Measurements from ENCODE around the gene ZNRF3. TPM values are rescaled to one million over a fixed set of nuclear protein-coding genes. Genes with fewer than 3 reads are reported as not detected.

ZNRF3 gene
- polyA plus RNA-seq, 1 of the 3 experiments (the other 2 are of a cell fraction) = 4.2 TPM

GRCh38 chr22:28918550-28919271, 35.3 kb downstream of the ZNRF3 start:
- Histone ChIP-seq H3K9ac (no peak overlapping the region), H3F3A (replicated peaks; ENCODE audit: insufficient read depth) (no peaks in the 10 kb centered on the region), H4K20me1 (ENCODE audit: insufficient read depth) (peaks cover 22% of the 10 kb centered on the region), H3K9me2 (no peaks in the 10 kb centered on the region), H3K9me3 (no peaks in the 10 kb centered on the region), H3K36me3 (replicated peaks in 1 of 2; ENCODE audit: control insufficient read depth in 1 of 2, insufficient read depth in 2 of 2, low read length in 1 of 2) (no peaks in the 10 kb centered on the region), H3K4me3 (ENCODE audit: low read depth in 2 of 2, low read length in 1 of 2) (no peak overlapping the region), H3K4me1 (ENCODE audit: control insufficient read depth in 1 of 2, insufficient read depth in 2 of 2, low read depth in 1 of 2, low read length in 1 of 2) (peaks cover 7 to 25% of the 10 kb centered on the region in 2 experiments; a peak in 2 of 4 replicates), H3K27ac (ENCODE audit: low read depth in 2 of 2, low read length in 1 of 2) (no peak overlapping the region), H3K4me2 (no peak overlapping the region), H3K27me3 (ENCODE audit: insufficient read depth) (no peaks in the 10 kb centered on the region), H2AFZ (ENCODE audit: low read depth) (no peak overlapping the region), H3K79me2 (ENCODE audit: insufficient read depth) (peaks cover 42% of the 10 kb centered on the region; the same call in 1 of the 2 replicates)
- ChIA-PET CTCF (interaction anchor here (0.8 to 4.6 kb wide), 6 partner anchors 8 to 318 kb away, joined by 3 to 13 read pairs (median 3); partner anchors contain the start of gene ZNRF3), POLR2A (interaction anchor here (1.5 kb wide), 1 partner anchor 112 kb away, joined by 4 read pairs; no protein-coding TSS in a partner anchor)
- WGBS (ENCODE audit: low lambda C conversion rate) = 83% methylated on average over 4 of the region's 6 CpGs
- TF ChIP-seq CHD2 (IDR thresholded peaks at IDR 0.05; ENCODE audit: low read length, partially characterized antibody) (no peak), NRF1 (IDR thresholded peaks at IDR 0.05; ENCODE audit: low read depth, low read length) (no peak), IRF3 (IDR thresholded peaks at IDR 0.05; ENCODE audit: low read depth, low read length) (no peak), EP300 (IDR thresholded peaks at IDR 0.05; ENCODE audit: borderline replicate concordance in 1 of 2, low read depth in 1 of 2, low read length in 1 of 2) (no peak), REST (IDR thresholded peaks at IDR 0.05; ENCODE audit: low read depth, low read length) (no peak), TAF1 (IDR thresholded peaks at IDR 0.05; ENCODE audit: borderline replicate concordance, low read depth, low read length) (no peak), SIN3A (IDR thresholded peaks at IDR 0.05; ENCODE audit: borderline replicate concordance, low read depth, low read length) (no peak), ZBTB33 (IDR thresholded peaks at IDR 0.05; ENCODE audit: borderline replicate concordance, low read depth) (no peak), FOXM1 (IDR thresholded peaks at IDR 0.05; ENCODE audit: low read depth) (no peak), CTCF (IDR thresholded peaks at IDR 0.05) (no peak), RCOR1 (IDR thresholded peaks at IDR 0.05; ENCODE audit: low read length) (no peak), MXI1 (IDR thresholded peaks at IDR 0.05; ENCODE audit: low read depth, low read length) (no peak), RAD21 (IDR thresholded peaks at IDR 0.05; ENCODE audit: low read length) (no peak), MAX (IDR thresholded peaks at IDR 0.05; ENCODE audit: low read depth) (no peak)
- DNase-seq = no peak

All from SK-N-SH (cell line).